ENCODE measurements around the gene SHISA6. TPM values are rescaled to one million over a fixed set of nuclear protein-coding genes. Genes with fewer than 3 reads are reported as not detected.
A peak's percentile ranks its signal among the peaks of the same experiment; 100 is the strongest.

Gene SHISA6
- total and polyA plus RNA-seq, 8 donors, result 0.16 to 1.3 (median 0.40) TPM

- FAIRE-seq (no peak), ATAC-seq (peak; percentile 97 to 99 (median 99)), DNase-seq (peak; percentile 95 to 100 (median 99))
- Histone ChIP-seq H3K27me3 (no peaks in the 10 kb centered on the region), H3K36me3 (no peaks in the 10 kb centered on the region), H3K9me3 (no peaks in the 10 kb centered on the region), H3K4me3 (peak within 1 kb of the TSS; percentile 42 to 90 (median 77)), H3K4me1 (peaks cover 0 to 4% (median 0%) of the 10 kb centered on the region in 3 donors), H3K27ac (peak within 1 kb of the TSS; percentile 76 to 96 (median 82))
- intact Hi-C loops (cut with DNase I), result no loop called here
- WGBS, 2 donors, result 1 to 2% methylated on average over 65 to 84 of the region's 84 CpGs
- TF ChIP-seq CTCF (IDR thresholded peaks at IDR 0.05), result no peak
These were observed 357.5 kb downstream of the SHISA6 start, which contains the start of gene DNAH9 for GRCh38 chr17:11598274-11599221. Gene DNAH9, plus strand, starts transcription at chr17:11598470. Its CDS starts 29 bp downstream, at chr17:11598499.

- Histone ChIP-seq H3K27me3 (no peaks in the 10 kb centered on the region), H3K4me3 (no peak overlapping the region), H3K36me3 (no peaks in the 10 kb centered on the region), H3K9me3 (no peaks in the 10 kb centered on the region), H3K27ac (no peak overlapping the region), H3K4me1 (peaks cover 0 to 4% (median 0%) of the 10 kb centered on the region in 3 donors)
- intact Hi-C loops (cut with DNase I), result no loop called here
- ATAC-seq, result no peak
- FAIRE-seq, result no peak
- WGBS, 2 donors, result 85 to 89% methylated on average over 5 of the region's 5 CpGs
- TF ChIP-seq CTCF (IDR thresholded peaks at IDR 0.05), result no peak
- no peak for DNase-seq
These were observed 360.6 kb downstream of the SHISA6 start for GRCh38 chr17:11601661-11602060.

GRCh38 chr17:11608396-11608795, 367.4 kb downstream of the SHISA6 start:
- intact Hi-C loops (cut with DNase I), result no loop called here
- 8% methylated on average over 6 of the region's 6 CpGs for WGBS, 2 donors
- Histone ChIP-seq H3K4me3 (no peak overlapping the region), H3K27ac (peak overlapping the region; percentile 42 to 76 (median 64)), H3K4me1 (peaks cover 10 to 23% (median 23%) of the 10 kb centered on the region in 3 donors), H3K9me3 (no peaks in the 10 kb centered on the region), H3K36me3 (no peaks in the 10 kb centered on the region), H3K27me3 (no peaks in the 10 kb centered on the region)
- DNase-seq, result peak in 4 of 6 donors; percentile 49 to 65 (median 58)
- TF ChIP-seq CTCF (IDR thresholded peaks at IDR 0.05), result no peak
- ATAC-seq, result peak; percentile 83 to 93 (median 90)
- no peak for FAIRE-seq

- Histone ChIP-seq H3K4me3 (no peak overlapping the region), H3K36me3 (no peaks in the 10 kb centered on the region), H3K27ac (no peak overlapping the region), H3K9me3 (no peaks in the 10 kb centered on the region), H3K27me3 (no peaks in the 10 kb centered on the region), H3K4me1 (peaks cover 10 to 23% (median 23%) of the 10 kb centered on the region in 3 donors)
- FAIRE-seq, result no peak
- intact Hi-C loops (cut with DNase I), result no loop called here
- peak in 1 of 4 donors; percentile 11 for ATAC-seq
- no peak for DNase-seq
- 62 to 70% methylated on average over 6 of the region's 6 CpGs for WGBS, 2 donors
- TF ChIP-seq CTCF (IDR thresholded peaks at IDR 0.05), result no peak
These were observed 370.1 kb downstream of the SHISA6 start for GRCh38 chr17:11610999-11611566.
